ENCODE measurements around the gene CFAP73.

CFAP73 gene

GRCh38 chr12:113142173-113142885, 7.2 kb upstream of the CFAP73 start:
- DNase-seq (ENCODE audit: low read depth), result no peak

DNA sequence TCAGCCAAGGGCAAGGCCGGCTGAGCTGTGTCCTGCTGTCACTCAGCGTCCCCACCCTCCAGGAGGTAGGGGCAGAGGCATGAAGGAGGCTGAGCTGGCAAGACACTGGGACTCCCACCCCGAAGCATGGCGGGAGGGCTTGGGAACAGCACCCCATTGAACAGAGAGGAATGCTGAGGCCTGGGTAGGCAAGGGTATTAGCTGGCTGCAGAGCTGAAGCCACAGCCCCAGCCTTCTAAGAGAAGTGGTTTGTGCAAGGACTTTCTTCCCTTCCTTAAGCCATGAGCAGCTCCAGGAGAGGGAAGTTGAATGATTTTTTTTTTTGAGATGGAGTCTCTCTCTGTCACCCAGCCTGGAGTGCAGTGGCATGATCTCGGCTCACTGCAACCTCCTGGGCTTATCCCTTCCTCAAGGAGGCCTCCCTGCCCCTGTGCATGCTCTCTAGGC, 6.6 kb upstream of the CFAP73 start:
- no peak for DNase-seq (ENCODE audit: low read depth)

DNA sequence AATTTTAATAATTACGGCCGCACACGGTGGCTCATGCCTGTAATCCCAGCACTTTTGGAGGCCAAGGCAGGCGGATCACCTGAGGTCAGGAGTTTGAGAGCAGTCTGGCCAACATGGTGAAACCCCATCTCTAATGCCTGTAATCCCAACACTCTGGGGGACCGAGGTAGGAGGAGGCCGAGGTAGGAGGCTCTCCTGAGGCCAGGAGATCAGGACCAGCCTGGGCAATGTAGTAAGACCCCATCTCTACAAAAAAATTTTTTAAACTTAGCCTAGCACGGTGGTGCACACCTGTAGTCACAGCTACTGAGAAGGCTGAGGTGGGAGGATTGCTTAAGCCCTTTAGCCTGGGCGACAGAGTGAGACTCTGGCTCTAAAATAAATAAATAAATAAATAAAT, 5.6 kb upstream of the CFAP73 start:
- no peak for DNase-seq (ENCODE audit: low read depth)

GRCh38 chr12:113144806-113145205, 4.7 kb upstream of the CFAP73 start:
- no peak for DNase-seq (ENCODE audit: low read depth)

DNA sequence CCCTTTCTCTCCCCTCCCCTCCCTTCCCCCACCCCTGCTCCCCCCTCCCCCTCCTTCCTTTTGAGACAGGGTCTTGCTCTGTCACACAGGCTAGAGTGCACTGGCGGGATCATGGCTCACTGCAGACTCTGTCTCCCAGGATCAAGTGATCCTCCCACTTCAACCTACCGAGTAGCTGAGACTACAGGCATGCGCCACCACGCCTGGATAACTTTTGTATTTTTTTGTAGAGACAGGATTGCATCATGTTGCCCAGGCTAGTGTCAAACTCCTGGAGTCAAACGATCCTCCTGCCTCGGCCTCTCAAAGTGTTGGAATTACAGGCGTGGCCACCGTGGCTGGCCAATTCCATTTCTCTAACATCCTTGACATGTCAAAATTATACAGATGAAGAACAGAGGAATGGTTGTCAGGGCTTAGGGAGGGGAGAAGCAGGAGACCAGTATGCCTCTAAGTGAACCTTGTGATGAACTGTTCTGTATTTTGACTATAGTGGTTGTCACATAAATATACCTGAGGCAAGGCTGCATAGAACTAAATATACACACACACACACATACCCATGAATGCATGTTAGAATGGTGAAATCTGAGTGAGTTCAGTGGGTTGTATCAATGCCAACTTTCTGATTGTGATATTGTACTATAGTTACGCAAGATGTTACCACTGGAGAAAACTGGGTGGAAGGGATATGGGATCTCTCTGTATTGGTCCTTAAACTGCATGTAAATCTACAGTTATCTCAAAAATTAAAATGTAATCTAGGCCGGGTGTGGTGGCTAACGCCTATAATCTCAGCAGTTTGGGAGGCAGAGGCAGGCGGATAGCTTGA, 3.6 kb upstream of the CFAP73 start:
- DNase-seq (ENCODE audit: low read depth), result no peak

GRCh38 chr12:113146999-113147398, 2.5 kb upstream of the CFAP73 start:
- DNase-seq (ENCODE audit: low read depth), result no peak

- DNase-seq (ENCODE audit: low read depth), result no peak
These were observed 2.1 kb downstream of the CFAP73 start for GRCh38 chr12:113151655-113152054.

DNA sequence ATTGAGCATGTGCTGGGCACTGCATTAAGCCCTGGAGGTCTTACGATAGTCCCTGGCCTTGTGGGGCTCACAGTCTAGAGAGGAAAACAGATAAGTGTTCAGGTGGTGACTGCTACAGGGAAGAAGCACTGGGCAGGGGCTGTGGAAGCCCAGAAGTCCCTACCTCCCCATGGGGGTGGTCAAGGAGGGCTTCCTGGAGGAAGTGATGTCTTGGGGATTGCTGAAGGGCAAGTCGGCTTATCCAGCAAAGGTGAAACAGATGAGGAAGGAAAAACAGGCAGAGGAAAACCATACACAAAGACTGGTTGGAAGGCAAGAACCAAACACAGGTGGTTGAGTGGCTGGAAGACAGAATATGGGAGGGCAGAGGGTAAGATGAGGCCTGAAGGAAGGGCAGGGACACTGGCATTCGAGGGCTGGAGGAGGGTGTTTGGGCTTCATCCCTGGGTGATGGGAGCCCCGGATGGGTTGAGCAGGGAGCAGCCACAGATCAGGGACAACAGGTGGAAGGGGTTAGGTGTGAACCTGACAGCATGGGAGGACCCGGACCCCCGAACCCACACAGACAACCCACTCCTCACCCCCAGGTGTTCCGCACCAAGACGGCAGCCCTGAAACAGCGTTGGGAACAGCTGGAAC, 2.8 kb downstream of the CFAP73 start:
- no peak for DNase-seq (ENCODE audit: low read depth)

DNA sequence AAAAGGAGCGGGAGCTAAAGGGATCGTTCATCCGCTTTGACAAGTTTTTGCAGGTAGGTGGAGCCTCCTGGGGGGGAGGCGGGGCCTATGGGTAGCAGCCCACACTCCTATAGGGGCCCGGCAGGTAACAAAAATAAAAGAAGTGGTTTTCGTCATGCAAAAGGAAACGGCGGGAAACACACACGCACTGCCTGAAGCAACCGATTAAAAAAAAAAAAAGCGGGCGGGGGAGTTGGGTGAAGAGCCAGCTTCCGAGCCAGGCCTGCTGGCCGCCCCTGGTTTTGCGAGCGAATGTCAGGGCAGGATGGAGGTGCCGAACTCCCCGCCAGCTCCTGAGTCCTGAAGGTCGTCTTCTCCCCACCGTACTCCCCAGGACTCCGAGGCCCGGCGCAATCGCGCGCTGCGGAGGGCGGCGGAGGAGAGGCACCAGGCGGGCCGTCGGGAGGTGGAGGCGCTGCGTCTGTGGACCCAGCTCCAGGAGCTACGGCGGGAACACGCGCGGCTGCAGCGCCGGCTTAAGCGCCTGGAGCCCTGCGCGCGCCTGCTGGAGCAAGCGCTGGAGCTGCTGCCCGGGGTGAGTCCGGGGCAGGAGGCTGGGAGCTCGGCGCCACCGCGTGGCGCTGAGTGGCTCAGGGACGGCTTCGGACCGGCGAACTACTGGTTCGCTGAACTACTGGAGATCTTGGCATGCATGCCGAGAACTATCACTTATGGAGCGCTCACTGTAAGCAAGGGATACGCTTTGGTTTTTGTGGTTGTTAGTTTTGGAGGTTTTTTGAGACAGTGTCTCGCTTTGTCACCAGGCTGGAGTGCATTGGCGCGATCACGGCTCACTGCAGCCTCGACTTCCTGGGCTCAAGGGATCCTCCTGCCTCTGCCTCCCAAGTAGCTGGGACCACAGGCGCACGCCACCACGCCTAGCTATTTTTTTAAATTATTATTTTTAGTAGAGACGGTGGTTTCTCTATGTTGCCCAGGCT, 3.6 kb downstream of the CFAP73 start:
- no peak for DNase-seq (ENCODE audit: low read depth)

GRCh38 chr12:113154351-113154973, 4.9 kb downstream of the CFAP73 start:
- DNase-seq (ENCODE audit: low read depth), result no peak

GRCh38 chr12:113155060-113155459, 5.5 kb downstream of the CFAP73 start:
- DNase-seq (ENCODE audit: low read depth), result no peak

- no peak for DNase-seq (ENCODE audit: low read depth)
These were observed 6.1 kb downstream of the CFAP73 start for GRCh38 chr12:113155646-113156045.

- DNase-seq (ENCODE audit: low read depth), result no peak
These were observed 7.8 kb downstream of the CFAP73 start for GRCh38 chr12:113157218-113157859.

DNA sequence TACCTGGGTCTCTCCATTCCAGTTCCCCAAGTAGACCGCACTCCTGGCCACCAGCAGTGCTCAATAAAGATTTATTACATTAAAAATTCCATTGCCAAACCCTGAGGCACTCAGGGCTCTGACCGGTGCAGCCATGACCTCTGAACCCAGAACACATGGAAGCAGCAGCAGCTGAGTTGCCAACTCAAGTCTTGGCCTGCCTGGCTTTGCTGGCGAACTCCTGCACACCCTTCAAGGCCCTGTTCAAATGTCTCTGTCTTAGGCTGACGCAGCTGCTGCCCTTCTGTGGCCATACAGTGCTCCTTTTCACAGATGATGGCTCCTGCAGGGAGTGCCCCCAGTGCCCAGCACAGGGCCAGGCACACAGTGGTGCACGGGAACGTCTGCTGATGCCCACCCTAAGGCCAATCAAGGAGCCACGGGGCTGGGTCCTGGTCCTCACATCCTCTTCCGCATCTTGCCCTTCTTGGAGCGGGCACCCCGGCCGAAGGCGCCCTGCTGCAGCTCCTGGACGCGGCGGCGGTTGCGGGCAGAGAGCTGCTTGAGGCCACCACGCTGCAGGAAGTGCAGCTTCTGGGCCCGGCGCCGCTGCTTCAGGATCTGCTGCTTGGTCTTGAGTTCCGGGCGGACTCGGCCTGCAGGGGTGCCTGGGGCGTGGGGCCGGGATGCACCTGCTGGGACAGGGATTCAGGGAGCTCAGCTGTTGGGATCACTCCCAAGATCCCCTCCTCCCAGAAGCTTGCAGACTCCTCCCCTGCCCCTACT, 9.1 kb downstream of the CFAP73 start:
- DNase-seq (ENCODE audit: low read depth), result no peak

DNA sequence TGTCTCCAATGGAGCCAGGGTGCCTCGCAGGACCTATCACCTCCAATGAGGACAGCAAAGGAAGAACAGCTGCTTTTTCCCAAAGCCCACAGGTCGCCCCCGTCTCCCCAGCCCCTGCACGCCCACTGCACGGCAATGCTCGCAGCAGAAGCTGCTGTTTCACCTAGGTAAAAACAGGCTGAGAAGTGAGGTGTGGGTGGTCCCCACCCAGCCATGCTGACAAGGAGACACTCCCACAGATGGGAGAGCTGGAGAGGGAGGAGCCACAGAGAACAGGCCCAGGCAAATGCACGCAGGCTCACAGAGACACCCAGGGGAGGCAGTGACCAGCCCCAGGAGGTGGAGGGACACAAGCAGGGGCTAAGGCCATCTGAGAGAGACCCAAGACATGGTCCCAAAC, 10.4 kb downstream of the CFAP73 start:
- no peak for DNase-seq (ENCODE audit: low read depth)

DNA sequence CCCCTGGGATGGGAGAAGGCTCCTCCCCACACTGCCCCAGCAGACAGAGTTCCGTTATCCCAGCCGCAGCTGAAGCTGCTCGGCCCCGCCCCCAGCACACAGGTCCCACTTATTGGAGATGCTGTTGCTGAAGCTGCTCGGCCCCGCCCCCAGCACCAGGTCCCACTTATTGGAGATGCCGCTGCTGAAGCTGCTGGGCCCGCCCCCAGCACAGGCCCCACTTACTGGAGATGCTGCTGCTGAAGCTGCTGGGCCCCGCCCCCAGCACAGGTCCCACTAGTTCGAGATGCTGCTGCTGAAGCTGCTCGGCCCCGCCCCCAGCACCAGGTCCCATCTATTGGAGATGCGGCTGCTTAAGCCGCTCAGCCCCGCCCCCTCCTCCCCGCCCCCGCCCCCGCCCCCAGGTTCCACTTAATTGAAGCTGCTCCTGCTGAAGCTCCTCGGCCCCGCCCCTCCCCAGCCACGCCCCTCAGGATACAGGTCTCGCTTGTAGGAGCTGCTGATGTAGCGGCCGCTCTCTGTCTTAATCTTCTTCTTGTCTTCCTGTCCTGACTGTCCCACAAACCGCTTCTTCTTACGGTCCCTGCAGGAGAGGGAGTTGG, 12.0 kb downstream of the CFAP73 start:
- DNase-seq (ENCODE audit: low read depth), result no peak

DNA sequence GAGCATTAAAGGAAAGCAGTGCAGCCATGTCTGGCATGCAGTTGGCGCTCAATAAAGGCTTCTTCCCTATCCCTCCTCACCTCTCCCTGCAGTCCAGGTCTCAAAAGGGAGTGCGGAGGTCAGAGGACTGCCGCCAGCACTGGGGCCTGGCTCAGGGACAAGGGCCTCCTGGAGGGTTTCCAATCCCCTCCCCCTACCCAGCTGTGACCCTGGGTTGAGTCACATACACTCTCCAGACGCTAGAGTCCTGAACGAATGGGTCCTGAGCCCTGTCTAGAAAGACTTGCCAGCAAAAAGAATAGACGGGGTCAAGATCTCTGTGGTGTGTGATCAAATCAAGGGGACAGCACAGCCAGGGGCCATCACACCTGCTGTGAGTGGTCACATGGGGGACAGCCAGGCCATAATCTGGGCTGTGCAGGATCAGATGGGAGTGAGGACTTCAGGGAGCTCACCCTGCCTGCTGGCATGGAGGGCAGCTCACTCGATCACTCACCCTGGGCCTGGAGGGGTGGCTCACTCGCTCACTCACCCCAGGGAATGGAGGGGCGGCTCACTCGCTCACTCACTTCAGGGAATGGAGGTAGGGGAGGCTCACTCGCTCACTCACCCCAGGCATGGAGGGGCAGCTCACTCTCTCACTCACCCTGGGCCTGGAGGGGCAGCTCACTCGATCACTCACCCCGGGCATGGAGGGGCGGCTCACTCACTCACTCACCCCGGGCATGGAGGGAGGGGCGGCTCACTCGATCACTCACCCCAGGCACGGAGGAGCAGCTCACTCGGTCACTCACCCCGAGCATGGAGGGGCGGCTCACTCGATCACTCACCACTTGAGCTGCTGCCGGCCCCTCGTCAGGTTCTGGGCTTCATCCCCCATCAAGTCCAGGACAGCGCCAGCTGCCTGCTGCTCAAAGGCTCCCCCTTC, 12.8 kb downstream of the CFAP73 start:
- DNase-seq (ENCODE audit: low read depth), result no peak

- DNase-seq (ENCODE audit: low read depth), result no peak
These were observed 13.5 kb downstream of the CFAP73 start for GRCh38 chr12:113163030-113163360.

DNA sequence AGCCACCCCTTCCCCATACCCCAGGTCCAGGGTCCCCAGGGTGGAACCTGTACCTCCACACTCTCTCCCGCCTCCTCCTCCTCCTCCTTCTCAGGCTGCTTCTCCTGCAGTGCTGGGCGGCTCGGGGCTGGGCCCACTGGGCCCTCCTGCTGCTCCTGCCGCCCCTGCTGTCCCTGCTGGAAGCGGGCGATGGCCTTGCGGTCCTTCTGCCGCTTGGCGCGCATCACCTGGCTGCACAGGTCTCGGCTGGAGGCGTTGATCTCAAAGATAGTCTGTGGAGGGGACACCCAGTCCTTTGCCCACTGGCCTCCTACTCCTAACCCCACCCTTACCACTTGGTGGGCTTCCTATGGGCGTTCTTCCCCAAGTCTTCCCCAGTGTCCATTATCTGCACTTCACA, 14.5 kb downstream of the CFAP73 start:
- no peak for DNase-seq (ENCODE audit: low read depth)

Data from HS-5 (cell line).